Measurements from ENCODE around the gene KIAA0753.

The KIAA0753 gene

GRCh38 chr17:6683081-6683684, 42.7 kb upstream of the KIAA0753 start:
- ChIA-PET CTCF (interaction anchor here (1.9 kb wide), 1 partner anchor 12 kb away, joined by 5 read pairs; no protein-coding TSS in a partner anchor), POLR2A (no interaction called here)
- DNase-seq (ENCODE audit: extremely low spot score) = no peak
- TF ChIP-seq CTCF (IDR thresholded peaks at IDR 0.05; ENCODE audit: control extremely low read depth, extremely low read depth, low read depth, missing control alignments) = no peak

- no peak for DNase-seq (ENCODE audit: extremely low spot score)
- CTCF ChIA-PET = interaction anchor here (1.9 to 2.0 kb wide), 2 partner anchors 13 to 16 kb away, joined by 4 to 5 read pairs; no protein-coding TSS in a partner anchor
- POLR2A ChIA-PET = no interaction called here
- TF ChIP-seq CTCF (IDR thresholded peaks at IDR 0.05; ENCODE audit: control extremely low read depth, extremely low read depth, low read depth, missing control alignments) = no peak
Observed at GRCh38 chr17:6682339-6682738, 41.8 kb upstream of the KIAA0753 start.

GRCh38 chr17:6681671-6682070, 41.2 kb upstream of the KIAA0753 start:
- DNase-seq (ENCODE audit: extremely low spot score) = no peak
- ChIA-PET CTCF (interaction anchor here (1.9 to 2.0 kb wide), 2 partner anchors 13 to 15 kb away, joined by 4 to 5 read pairs; no protein-coding TSS in a partner anchor), POLR2A (no interaction called here)
- no peak for TF ChIP-seq CTCF (IDR thresholded peaks at IDR 0.05; ENCODE audit: control extremely low read depth, extremely low read depth, low read depth, missing control alignments)

- no peak for TF ChIP-seq CTCF (IDR thresholded peaks at IDR 0.05; ENCODE audit: control extremely low read depth, extremely low read depth, low read depth, missing control alignments)
- CTCF ChIA-PET = interaction anchor here (2.0 kb wide), 1 partner anchor 15 kb away, joined by 4 read pairs; no protein-coding TSS in a partner anchor
- POLR2A ChIA-PET = no interaction called here
Observed at GRCh38 chr17:6681176-6681575, 40.7 kb upstream of the KIAA0753 start.

GRCh38 chr17:6679241-6679640, 38.7 kb upstream of the KIAA0753 start:
- CTCF ChIA-PET = interaction anchor here (0.9 to 4.6 kb wide), 2 partner anchors 13 to 325 kb away, joined by 3 to 26 read pairs; no protein-coding TSS in a partner anchor
- no peak for DNase-seq (ENCODE audit: extremely low spot score)

More at GRCh38 chr17:6681176-6681575, 40.7 kb upstream of the KIAA0753 start:
- no peak for DNase-seq (ENCODE audit: extremely low spot score)

GRCh38 chr17:6677946-6678345, 37.4 kb upstream of the KIAA0753 start:
- TF ChIP-seq CTCF (IDR thresholded peaks at IDR 0.05; ENCODE audit: control extremely low read depth, extremely low read depth, low read depth, missing control alignments) = no peak
- ChIA-PET CTCF (interaction anchor here (1.2 to 4.6 kb wide), 3 partner anchors 12 to 17 kb away, joined by 3 to 26 read pairs (median 3); no protein-coding TSS in a partner anchor), POLR2A (no interaction called here)
- DNase-seq (ENCODE audit: extremely low spot score) = no peak

More at GRCh38 chr17:6679241-6679640, 38.7 kb upstream of the KIAA0753 start:
- no peak for TF ChIP-seq CTCF (IDR thresholded peaks at IDR 0.05; ENCODE audit: control extremely low read depth, extremely low read depth, low read depth, missing control alignments)
- POLR2A ChIA-PET = no interaction called here

Data from GM10248 (cell line).